Measurements from ENCODE around the gene UNC5C. TPM values are rescaled to one million over a fixed set of nuclear protein-coding genes. Genes with fewer than 3 reads are reported as not detected.

Gene UNC5C
- polyA plus RNA-seq, 1 donor (not counting 4 experiments of a cell fraction or from before 2014, with no cell fraction given) = not detected

GRCh38 chr4:95231681-95232080, 317.1 kb downstream of the UNC5C start:
- Histone ChIP-seq H3K4me1 (ENCODE audit: control insufficient read depth, extremely low read depth, insufficient read depth, low read length) (no peaks in the 10 kb centered on the region), H3K27me3 (ENCODE audit: control insufficient read depth, extremely low read depth, insufficient read depth, low read length) (no peaks in the 10 kb centered on the region), H3K9me1 (ENCODE audit: control insufficient read depth, extremely low read depth, insufficient read depth, low read length) (no peaks in the 10 kb centered on the region), H3K9ac (ENCODE audit: control insufficient read depth, extremely low read depth, insufficient read depth, low read length) (no peak overlapping the region), H2AFZ (ENCODE audit: control insufficient read depth, low read length) (no peak overlapping the region), H3K4me2 (ENCODE audit: control insufficient read depth, extremely low read depth, insufficient read depth, low read depth, low read length) (no peak overlapping the region), H3K9me3 (ENCODE audit: control insufficient read depth, low read depth, low read length) (no peaks in the 10 kb centered on the region), H3K79me2 (ENCODE audit: control insufficient read depth, insufficient read depth, low read length) (no peaks in the 10 kb centered on the region), H3K27ac (ENCODE audit: control insufficient read depth, insufficient read depth, low read length) (no peak overlapping the region), H4K20me1 (ENCODE audit: control insufficient read depth, extremely low read depth, insufficient read depth, low read length) (no peaks in the 10 kb centered on the region), H3K4me3 (ENCODE audit: control insufficient read depth in 2 of 3, extremely low read depth in 1 of 3, insufficient read depth in 2 of 3, low read depth in 1 of 3, low read length in 3 of 3) (no peak overlapping the region), H3K36me3 (ENCODE audit: control insufficient read depth in 2 of 2, extremely low read depth in 1 of 2, insufficient read depth in 2 of 2, low read length in 2 of 2) (no peaks in the 10 kb centered on the region)
- no peak for TF ChIP-seq CTCF (optimal IDR thresholded peaks at IDR 0.05 in 1 of 3, IDR thresholded peaks at IDR 0.05 in 1 of 3, conservative IDR thresholded peaks at IDR 0.05 in 1 of 3; ENCODE audit: extremely low read depth in 1 of 3, insufficient read depth in 2 of 3, low read length in 3 of 3)
- no peak for FAIRE-seq
- dilution Hi-C loops (cut with MboI; ENCODE audit: extremely low pct_ligation_motif_present, low sequenced_read_pairs) = no loop called here
- DNase-seq (ENCODE audit: low read depth, low spot score) = no peak

DNA sequence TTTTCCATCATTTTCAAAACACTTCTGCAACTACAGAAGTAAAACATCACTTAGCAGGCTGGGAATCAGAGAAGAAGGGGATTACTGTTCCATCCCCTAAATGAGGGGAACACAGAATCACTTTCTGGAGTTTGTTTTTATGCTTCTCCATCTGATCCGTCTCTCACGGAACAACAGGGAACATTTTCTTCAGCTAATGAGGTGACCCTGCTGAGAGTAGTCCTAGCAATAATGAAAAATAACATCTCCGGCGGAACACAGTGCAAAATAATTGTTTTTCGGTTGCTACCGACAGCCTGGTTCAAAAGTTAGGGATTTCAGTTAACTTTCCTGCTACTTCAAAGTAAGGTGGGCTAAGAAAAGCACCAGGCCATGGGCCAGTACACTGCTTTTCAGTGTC, 322.9 kb downstream of the UNC5C start:
- DNase-seq (ENCODE audit: low read depth, low spot score) (no peak), FAIRE-seq (no peak)
- Histone ChIP-seq H3K9ac (ENCODE audit: control insufficient read depth, extremely low read depth, insufficient read depth, low read length) (no peak overlapping the region), H3K9me1 (ENCODE audit: control insufficient read depth, extremely low read depth, insufficient read depth, low read length) (no peaks in the 10 kb centered on the region), H3K36me3 (ENCODE audit: control insufficient read depth in 2 of 2, extremely low read depth in 1 of 2, insufficient read depth in 2 of 2, low read length in 2 of 2) (no peaks in the 10 kb centered on the region), H3K4me1 (ENCODE audit: control insufficient read depth, extremely low read depth, insufficient read depth, low read length) (no peaks in the 10 kb centered on the region), H3K27me3 (ENCODE audit: control insufficient read depth, extremely low read depth, insufficient read depth, low read length) (no peaks in the 10 kb centered on the region), H3K4me2 (ENCODE audit: control insufficient read depth, extremely low read depth, insufficient read depth, low read depth, low read length) (no peak overlapping the region), H3K79me2 (ENCODE audit: control insufficient read depth, insufficient read depth, low read length) (no peaks in the 10 kb centered on the region), H2AFZ (ENCODE audit: control insufficient read depth, low read length) (no peak overlapping the region), H3K27ac (ENCODE audit: control insufficient read depth, insufficient read depth, low read length) (no peak overlapping the region), H3K9me3 (ENCODE audit: control insufficient read depth, low read depth, low read length) (no peaks in the 10 kb centered on the region), H3K4me3 (ENCODE audit: control insufficient read depth in 2 of 3, extremely low read depth in 1 of 3, insufficient read depth in 2 of 3, low read depth in 1 of 3, low read length in 3 of 3) (no peak overlapping the region), H4K20me1 (ENCODE audit: control insufficient read depth, extremely low read depth, insufficient read depth, low read length) (no peaks in the 10 kb centered on the region)
- dilution Hi-C loops (cut with MboI; ENCODE audit: extremely low pct_ligation_motif_present, low sequenced_read_pairs) = no loop called here
- TF ChIP-seq EZH2 (IDR thresholded peaks at IDR 0.05; ENCODE audit: low read length) (no peak), CTCF (optimal IDR thresholded peaks at IDR 0.05 in 1 of 3, IDR thresholded peaks at IDR 0.05 in 1 of 3, conservative IDR thresholded peaks at IDR 0.05 in 1 of 3; ENCODE audit: extremely low read depth in 1 of 3, insufficient read depth in 2 of 3, low read length in 3 of 3) (no peak)

All from keratinocyte (primary cell).